ENCODE measurements around the gene ZFP42. TPM values are rescaled to one million over a fixed set of nuclear protein-coding genes. Genes with fewer than 3 reads are reported as not detected.

ZFP42 gene
- total RNA-seq (not detected in 2 replicates), polyA plus RNA-seq (not detected in 2 replicates), polyA minus RNA-seq (not detected in 2 replicates)
- total RNA-seq (2013), result not detected

- Histone ChIP-seq H3K79me2 (ENCODE audit: control insufficient read depth, insufficient read depth, low read length) (no peaks in the 10 kb centered on the region), H3K27me3 (replicated peaks in 1 of 4; ENCODE audit: control extremely low read depth in 1 of 4, control insufficient read depth in 3 of 4, insufficient read depth in 4 of 4, low read length in 3 of 4) (peaks cover 0 to 3% (median 0%) of the 10 kb centered on the region in 4 experiments), H3K4me2 (replicated peaks; ENCODE audit: low read depth, low read length, poor library complexity, severe bottlenecking) (no peak within 1 kb of the TSS), H3K4me1 (ENCODE audit: control insufficient read depth in 2 of 2, insufficient read depth in 2 of 2, low read length in 2 of 2) (no peaks in the 10 kb centered on the region), H3K4me3 (ENCODE audit: control extremely low read depth in 1 of 5, extremely low read depth in 1 of 5, insufficient read depth in 1 of 5, low read depth in 2 of 5, low read length in 4 of 5) (no peak within 1 kb of the TSS), H3K36me3 (replicated peaks in 1 of 2; ENCODE audit: control extremely low read depth in 1 of 2, control insufficient read depth in 1 of 2, extremely low read depth in 1 of 2, insufficient read depth in 2 of 2, low read length in 1 of 2) (no peaks in the 10 kb centered on the region), H4K20me1 (ENCODE audit: control insufficient read depth, insufficient read depth, low read length, poor library complexity, severe bottlenecking) (no peaks in the 10 kb centered on the region), H2AFZ (ENCODE audit: insufficient read depth, low read depth, low read length, poor library complexity, severe bottlenecking) (no peak within 1 kb of the TSS), H3K27ac (ENCODE audit: low read length in 2 of 2) (no peak within 1 kb of the TSS), H3K9ac (ENCODE audit: low read length) (no peak within 1 kb of the TSS), H3K9me3 (ENCODE audit: control extremely low read depth in 1 of 3, control insufficient read depth in 2 of 3, insufficient read depth in 1 of 3, low read length in 2 of 3) (peaks cover 0 to 37% (median 3%) of the 10 kb centered on the region in 3 donors)
- WGBS (ENCODE audit: insufficient coverage), result 28% methylated on average over 51 of the region's 58 CpGs
- no peak for TF ChIP-seq EZH2 (IDR thresholded peaks at IDR 0.05; ENCODE audit: borderline replicate concordance, insufficient read depth, low read depth, low read length, poor library complexity, severe bottlenecking)
- no peaks in the 10 kb centered on the region for H3K4me1 Mint-ChIP-seq
- ATAC-seq (ENCODE audit: low read depth) (no peak), DNase-seq (no peak)
- H3K4me3 Mint-ChIP-seq, result no peak within 1 kb of the TSS
- peaks cover 3% of the 10 kb centered on the region for H3K27me3 Mint-ChIP-seq
- ChIA-PET POLR2A (no interaction called here), CTCF (no interaction called here)
- peaks cover 6% of the 10 kb centered on the region for H3K9me3 Mint-ChIP-seq (ENCODE audit: insufficient read depth)
- intact Hi-C loops (cut with micrococcal nuclease), result no loop called here
- H3K27ac Mint-ChIP-seq, result no peak within 1 kb of the TSS
Observed at GRCh38 chr4:187995322-187996207, at the start of gene ZFP42. Gene ZFP42, plus strand, starts transcription at chr4:187995771. Its CDS starts 7,037 bp downstream, at chr4:188002808.

- no CpG with 5 or more reads among the region's 2 CpGs for WGBS (ENCODE audit: insufficient coverage)
- H3K36me3 ChIP-seq (replicated peaks in 1 of 2; ENCODE audit: control extremely low read depth in 1 of 2, control insufficient read depth in 1 of 2, extremely low read depth in 1 of 2, insufficient read depth in 2 of 2, low read length in 1 of 2), result no peaks in the 10 kb centered on the region
- no peak overlapping the region for H3K27ac ChIP-seq (ENCODE audit: low read length in 2 of 2)
- no peak overlapping the region for H3K4me2 ChIP-seq (replicated peaks; ENCODE audit: low read depth, low read length, poor library complexity, severe bottlenecking)
- Mint-ChIP-seq H3K4me1 (no peaks in the 10 kb centered on the region), H3K9me3 (ENCODE audit: insufficient read depth) (peaks cover 2% of the 10 kb centered on the region), H3K27ac (no peak overlapping the region), H3K4me3 (no peak overlapping the region), H3K27me3 (no peaks in the 10 kb centered on the region)
- no peak overlapping the region for H3K4me3 ChIP-seq (ENCODE audit: control extremely low read depth in 1 of 5, extremely low read depth in 1 of 5, insufficient read depth in 1 of 5, low read depth in 2 of 5, low read length in 4 of 5)
- ChIA-PET POLR2A (no interaction called here), CTCF (no interaction called here)
- H3K9me3 ChIP-seq (ENCODE audit: control extremely low read depth in 1 of 3, control insufficient read depth in 2 of 3, insufficient read depth in 1 of 3, low read length in 2 of 3), result peaks cover 0 to 11% (median 0%) of the 10 kb centered on the region in 3 donors
- ATAC-seq (ENCODE audit: low read depth) (no peak), DNase-seq (no peak)
- H3K27me3 ChIP-seq (replicated peaks in 1 of 4; ENCODE audit: control extremely low read depth in 1 of 4, control insufficient read depth in 3 of 4, insufficient read depth in 4 of 4, low read length in 3 of 4), result no peaks in the 10 kb centered on the region
- H4K20me1 ChIP-seq (ENCODE audit: control insufficient read depth, insufficient read depth, low read length, poor library complexity, severe bottlenecking), result no peaks in the 10 kb centered on the region
- H3K9ac ChIP-seq (ENCODE audit: low read length), result no peak overlapping the region
- no peaks in the 10 kb centered on the region for H3K79me2 ChIP-seq (ENCODE audit: control insufficient read depth, insufficient read depth, low read length)
- H3K4me1 ChIP-seq (ENCODE audit: control insufficient read depth in 2 of 2, insufficient read depth in 2 of 2, low read length in 2 of 2), result no peaks in the 10 kb centered on the region
- TF ChIP-seq EZH2 (IDR thresholded peaks at IDR 0.05; ENCODE audit: borderline replicate concordance, insufficient read depth, low read depth, low read length, poor library complexity, severe bottlenecking) (no peak), CTCF (IDR thresholded peaks at IDR 0.05) (no peak)
- intact Hi-C loops (cut with micrococcal nuclease), result no loop called here
- no peak overlapping the region for H2AFZ ChIP-seq (ENCODE audit: insufficient read depth, low read depth, low read length, poor library complexity, severe bottlenecking)
Observed at GRCh38 chr4:187961171-187961570, 34.4 kb upstream of the ZFP42 start.

All from B cell (primary cell).